K562 (cell line): ENCODE data around the gene SLC4A4. TPM values are rescaled to one million over a fixed set of nuclear protein-coding genes. Genes with fewer than 3 reads are reported as not detected.
A peak's percentile ranks its signal among the peaks of the same experiment; 100 is the strongest.

Experiments
- ATAC-seq: fragments of 200-7000 bp; cut with Tn5 transposase; 3 replicates; pipeline ENCODE4 v1.9.1; 2020; ENCODE audit warnings: moderate library complexity
- BruUV-seq: library from RNA; stranded (reverse); fragments of 400-500 nt; replicated peaks from 2 replicates; lab custom pipeline; 2021; lab: Mats Ljungman, UMichigan
- CTCF ChIA-PET: fragments of 300-600 bp; formaldehyde crosslinking; extraction: SDS; loops from one replicate; lab custom pipeline; 2021; ENCODE audit warnings: low intra/inter-chr PET ratio; lab: Yijun Ruan, JAX
- POLR2A ChIA-PET: fragments of 300-600, 350-650 bp; sonication (Branson Sonifier 250); formaldehyde crosslinking; extraction: SDS; loops from one replicate; lab custom pipeline; 2021; ENCODE audit warnings: antibody characterized with exemption, inconsistent platforms; lab: Yijun Ruan, JAX
- DNase-seq, 4 experiments: peaks; one replicate each; pipeline versions ENCODE4 v3.0.0 to v3.0.0-alpha.2; 2011 to 2018; ENCODE audit warnings: low spot score in 3 of 4, mixed read lengths in 3 of 4; ENCODE audit errors: extremely low read depth in 1 of 4
- FAIRE-seq: peaks from 2 replicates; lab custom pipeline; 2011; peaks lifted over from hg19 to GRCh38; lab: Jason Lieb, UNC
- H2AFZ ChIP-seq: 2 replicates; pipeline ENCODE4 v1.6.0; 2011; ENCODE audit warnings: low read depth, low read length, control low read depth, inconsistent platforms
- H3K27ac ChIP-seq: fragments of 200-600 bp; 3 replicates; pipeline ENCODE4 v1.8.0; 2011; ENCODE audit warnings: low read depth, mild to moderate bottlenecking, control low read depth, inconsistent platforms, low read length, moderate library complexity, mixed read lengths; ENCODE audit errors: extremely low read depth
- H3K27me3 ChIP-seq, 2 experiments: fragments of 300-600 bp in 1 of 2; 2 replicates in 1 of 2; 3 replicates in 1 of 2; pipeline versions ENCODE4 v1.6.0 to v1.8.0; 2011; ENCODE audit warnings: inconsistent platforms in 2 of 2, low read length in 2 of 2, mild to moderate bottlenecking in 1 of 2, mixed read lengths in 1 of 2, moderate library complexity in 1 of 2; ENCODE audit not compliant: control insufficient read depth in 2 of 2, insufficient read depth in 2 of 2
- H3K36me3 ChIP-seq: fragments of 300-600 bp; 3 replicates; pipeline ENCODE4 v1.8.0; 2011; ENCODE audit warnings: mild to moderate bottlenecking, low read length, inconsistent platforms; ENCODE audit not compliant: control insufficient read depth, insufficient read depth
- H3K4me1 ChIP-seq, 2 experiments: fragments of 200-600 bp in 1 of 2; replicated peaks in 1 of 2; 2 replicates in 1 of 2; 3 replicates in 1 of 2; pipeline versions ENCODE4 v1.5.1 to v1.8.0; 2011; ENCODE audit warnings: inconsistent platforms in 2 of 2, low read length in 2 of 2, mild to moderate bottlenecking in 1 of 2, mixed read lengths in 1 of 2, moderate library complexity in 1 of 2; ENCODE audit not compliant: control insufficient read depth in 2 of 2, insufficient read depth in 2 of 2
- H3K4me2 ChIP-seq: 2 replicates; pipeline ENCODE4 v1.6.1; 2011; ENCODE audit warnings: low read length, control low read depth, inconsistent platforms, mixed read lengths; ENCODE audit not compliant: insufficient read depth
- H3K4me3 ChIP-seq: fragments of 200-600 bp; sonication (generic), shearing (Covaris generic); 2 replicates; pipeline ENCODE4 v1.5.1; 2016; ENCODE audit warnings: control low read depth, inconsistent platforms
- H3K79me2 ChIP-seq: fragments of 200-600 bp; 3 replicates; pipeline ENCODE4 v1.8.0; 2011; ENCODE audit warnings: low read length, inconsistent platforms; ENCODE audit not compliant: control insufficient read depth, insufficient read depth
- H3K9ac ChIP-seq, 2 experiments: 2 replicates each; pipeline versions ENCODE4 v1.6.0 to v1.6.1; 2011; ENCODE audit warnings: low read depth in 2 of 2, low read length in 2 of 2, control low read depth in 1 of 2, inconsistent platforms in 1 of 2, mild to moderate bottlenecking in 1 of 2, mixed read lengths in 1 of 2; ENCODE audit not compliant: insufficient read depth in 1 of 2
- H3K9me1 ChIP-seq: one replicate; pipeline ENCODE4 v1.6.0; 2011; ENCODE audit warnings: inconsistent platforms, mild to moderate bottlenecking, low read length, moderate library complexity; ENCODE audit not compliant: control insufficient read depth, insufficient read depth
- H3K9me3 ChIP-seq: replicated peaks from 2 replicates; pipeline ENCODE4 v1.5.1; 2011; ENCODE audit warnings: low read depth, low read length, inconsistent platforms; ENCODE audit not compliant: control insufficient read depth, insufficient read depth
- H4K20me1 ChIP-seq: replicated peaks from 2 replicates; pipeline ENCODE4 v1.6.1; 2011; ENCODE audit warnings: low read length, inconsistent platforms, mixed read lengths; ENCODE audit not compliant: control insufficient read depth, insufficient read depth
- ARID1B ChIP-seq: fragments of 450-650 bp; IDR thresholded peaks from 2 replicates; pipeline ENCODE4 v1.6.1; 2016; ENCODE audit warnings: antibody characterized with exemption, mild to moderate bottlenecking, inconsistent platforms
- DPF2 ChIP-seq: fragments of 450-650 bp; IDR thresholded peaks from 2 replicates; pipeline ENCODE4 v1.6.1; 2016
- FOXO4 ChIP-seq: fragments of 450-650 bp; formaldehyde crosslinking; IDR thresholded peaks from 2 replicates; pipeline ENCODE4 v1.4.0; 2020; ENCODE audit warnings: mild to moderate bottlenecking, moderate library complexity
- GATAD2B ChIP-seq: fragments of 450-650 bp; IDR thresholded peaks from 2 replicates; pipeline ENCODE4 v1.6.1; 2017; ENCODE audit warnings: mild to moderate bottlenecking, borderline replicate concordance
- MAFG ChIP-seq: fragments of 450-650 bp; conservative IDR thresholded peaks from 2 replicates; pipeline ENCODE4 v1.6.1; 2016; ENCODE audit warnings: missing genetic modification characterization, missing compliant biosample characterization
- MCM3 ChIP-seq: fragments of 450-650 bp; IDR thresholded peaks from 2 replicates; pipeline ENCODE4 v1.6.1; 2016
- NCOR1 ChIP-seq: fragments of 450-650 bp; IDR thresholded peaks from 2 replicates; pipeline ENCODE4 v1.6.1; 2016; ENCODE audit warnings: mild to moderate bottlenecking, moderate library complexity
- NFE2L1 ChIP-seq: fragments of 450-650 bp; IDR thresholded peaks from 2 replicates; pipeline ENCODE4 v1.6.1; 2016; ENCODE audit warnings: missing genetic modification characterization, low read depth, mild to moderate bottlenecking, missing compliant biosample characterization, moderate library complexity, borderline replicate concordance
- PBX2 ChIP-seq, 2 experiments: IDR thresholded peaks in 1 of 2; conservative IDR thresholded peaks in 1 of 2; 2 replicates each; pipeline ENCODE4 v1.6.1; 2016; ENCODE audit warnings: low read depth in 2 of 2, mild to moderate bottlenecking in 1 of 2, missing compliant biosample characterization in 1 of 2, missing genetic modification characterization in 1 of 2, moderate library complexity in 1 of 2
- RERE ChIP-seq: sonication (generic); formaldehyde crosslinking; IDR thresholded peaks from 2 replicates; pipeline ENCODE4 v1.8.0; 2023; ENCODE audit warnings: missing genetic modification reagents, mild to moderate bottlenecking, borderline replicate concordance
- WGBS: fragments of 100-300 bp; shearing (Covaris generic); methylation state at CpG from one replicate; pipeline ENCODE4 v1.1.6; 2016; ENCODE audit warnings: low coverage, mixed read lengths; ENCODE audit not compliant: insufficient coverage; ENCODE audit errors: missing lambda C conversion rate; 5-methylcytosine and 5-hydroxymethylcytosine counted together
- in situ Hi-C: fragments of 300-500 bp; cut with MboI; formaldehyde crosslinking; loops from 4 replicates; pipeline ENCODE4 v1.15.0; 2018; ENCODE audit warnings: inconsistent platforms, mixed read lengths
- intact Hi-C: fragments of 100-400 bp; cut with micrococcal nuclease; formaldehyde crosslinking; loops from 2 replicates; pipeline ENCODE4 v1.14.2; 2022
- polyA plus RNA-seq, 8 experiments: library from polyadenylated mRNA; depleted of rRNA in 4 of 8; stranded (reverse) in 5 of 8; unstranded in 3 of 8; fragments of >200 nt; fragmentation: Nextera tagmentation in 2 of 8; fragmentation: Illumina TruSeq in 1 of 8; extraction: Ambion mirVana in 2 of 8; extraction: Trizol in 1 of 8; gene quantifications; 2 replicates each; pipeline versions ENCODE4 v1.2.1 to v1.2.3, GENCODE V29; 2011 to 2014; ENCODE audit warnings: inconsistent platforms in 1 of 8, missing spikeins in 1 of 8
- total RNA-seq, 7 experiments: library from RNA; depleted of rRNA in 6 of 7; stranded (reverse); fragments of >200 nt in 6 of 7; fragmentation: Illumina TruSeq in 2 of 7; extraction: Trizol in 2 of 7; gene quantifications; 2 replicates each; pipeline versions ENCODE4 v1.2.1 to v1.2.3, GENCODE V29; 2011 to 2021; ENCODE audit warnings: low replicate concordance in 1 of 7

Gene SLC4A4
- total and polyA plus RNA-seq, 9 of the 15 experiments (the other 6 are each of a cell fraction or from before 2014, with no cell fraction given), result 0.01 to 0.18 (median 0.07) TPM; not detected in 2

- intact Hi-C loops, result no loop called here
- Histone ChIP-seq H3K9ac (no peak overlapping the region), H3K36me3 (no peaks in the 10 kb centered on the region), H3K9me3 (no peaks in the 10 kb centered on the region), H3K79me2 (no peaks in the 10 kb centered on the region), H3K4me1 (peaks cover 0 to 6% of the 10 kb centered on the region in 2 experiments; a peak in 3 of 5 replicates), H2AFZ (no peak overlapping the region), H3K9me1 (no peaks in the 10 kb centered on the region), H3K4me3 (no peak overlapping the region), H3K4me2 (no peak overlapping the region), H3K27ac (no peak overlapping the region), H4K20me1 (no peaks in the 10 kb centered on the region), H3K27me3 (no peaks in the 10 kb centered on the region)
- 4% methylated on average over 5 of the region's 5 CpGs for WGBS
- ChIA-PET CTCF (no interaction called here), POLR2A (interaction anchor here (1.0 to 1.4 kb wide), 2 partner anchors 17 to 36 kb away, joined by 3 read pairs; no protein-coding TSS in a partner anchor)
- BruUV-seq, result no TSS peak
- peak; percentile 68 for ATAC-seq
- DNase-seq, result peak in 2 of 4 experiments; percentile 7 to 65
- in situ Hi-C loops, result no loop called here
- FAIRE-seq, result peak; percentile 57
- TF ChIP-seq FOXO4 (CRISPR knock-in tag) (no peak), GATAD2B (no peak), MAFG (tag) (peak; percentile 50), DPF2 (peak; percentile 53; the same call in 1 of the 2 replicates), PBX2 (CRISPR knock-in tag; IDR thresholded peaks at IDR 0.05; ENCODE audit: low read depth) (no peak), PBX2 (tag; conservative IDR thresholded peaks at IDR 0.05; ENCODE audit: low read depth) (peak; percentile 65), MCM3 (no peak), NCOR1 (peak; percentile 47; the same call in 1 of the 2 replicates), ARID1B (peak; percentile 66), RERE (CRISPR knock-in tag) (no peak), NFE2L1 (no peak)
These were observed 102.7 kb downstream of the SLC4A4 start for GRCh38 chr4:71441186-71442169.
